Measurements from ENCODE around the gene EWSR1.

Gene EWSR1

DNA sequence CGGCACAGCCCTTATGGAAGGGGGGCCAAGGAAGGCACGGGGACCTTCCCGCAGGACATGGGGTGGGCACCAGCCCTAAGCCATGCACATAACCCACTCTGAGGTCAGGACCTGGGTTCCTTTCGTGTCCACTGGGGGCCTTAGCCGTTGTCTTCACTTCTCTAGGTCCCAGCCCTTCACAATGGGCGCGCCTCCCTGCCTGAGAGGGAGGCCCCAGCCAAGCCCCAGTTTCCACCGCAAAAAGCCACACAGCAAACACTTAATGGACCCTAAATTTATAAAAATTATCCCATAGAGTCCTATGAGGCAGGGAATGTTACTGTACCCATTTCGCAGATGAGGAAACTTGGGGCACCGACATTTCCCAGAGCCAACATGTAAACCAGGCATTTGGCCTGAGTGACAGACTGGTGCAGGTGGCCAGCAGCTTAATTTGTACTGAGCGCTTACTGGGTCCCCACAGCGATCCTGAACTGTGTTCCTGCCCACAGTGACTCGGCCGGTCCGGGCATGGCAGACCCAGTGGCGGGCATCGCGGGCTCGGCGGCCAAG lies 39.6 kb downstream of the EWSR1 start:
- DNase-seq: no peak

DNA sequence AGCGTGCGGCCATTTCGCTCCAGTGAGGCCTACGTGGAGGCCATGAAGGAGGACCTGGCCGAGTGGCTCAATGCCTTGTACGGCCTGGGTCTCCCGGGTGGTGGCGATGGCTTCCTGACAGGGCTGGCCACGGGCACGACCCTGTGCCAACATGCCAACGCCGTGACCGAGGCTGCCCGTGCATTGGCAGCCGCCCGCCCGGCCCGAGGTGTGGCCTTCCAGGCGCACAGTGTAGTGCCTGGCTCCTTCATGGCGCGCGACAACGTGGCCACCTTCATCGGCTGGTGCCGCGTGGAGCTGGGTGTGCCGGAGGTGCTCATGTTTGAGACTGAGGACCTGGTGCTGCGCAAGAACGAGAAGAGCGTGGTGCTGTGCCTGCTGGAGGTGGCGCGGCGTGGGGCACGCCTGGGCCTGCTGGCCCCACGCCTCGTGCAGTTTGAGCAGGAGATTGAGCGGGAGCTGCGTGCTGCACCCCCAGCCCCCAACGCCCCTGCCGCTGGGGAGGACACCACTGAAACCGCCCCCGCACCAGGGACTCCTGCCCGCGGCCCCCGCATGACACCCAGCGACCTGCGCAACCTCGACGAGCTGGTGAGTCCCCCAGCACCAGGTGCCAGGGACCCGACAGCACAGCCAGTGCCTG lies 40.2 kb downstream of the EWSR1 start:
- DNase-seq: no peak

DNA sequence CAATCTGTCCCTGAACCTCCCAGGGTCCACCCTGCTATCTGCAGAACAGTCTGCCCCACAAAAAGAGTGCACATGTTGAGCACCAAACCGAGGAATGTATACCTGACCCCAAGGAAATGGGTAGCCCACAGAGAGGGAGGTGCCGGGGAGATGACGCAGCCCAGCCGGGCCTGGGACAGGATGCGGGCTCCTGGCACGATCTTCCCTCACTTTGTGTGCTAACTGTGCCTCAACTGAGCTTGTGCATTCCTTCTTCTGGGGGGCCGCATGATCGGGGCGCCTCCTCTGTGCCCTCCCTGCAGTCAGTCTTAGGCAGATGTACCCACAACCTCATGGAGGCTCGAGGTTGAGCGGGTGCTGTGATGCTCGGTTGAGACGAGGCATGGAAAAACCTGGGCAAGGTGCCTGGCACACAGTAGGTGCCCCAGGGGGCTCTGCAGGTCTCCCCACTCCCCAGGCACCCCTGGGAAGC lies 40.8 kb downstream of the EWSR1 start:
- no peak for DNase-seq

DNA sequence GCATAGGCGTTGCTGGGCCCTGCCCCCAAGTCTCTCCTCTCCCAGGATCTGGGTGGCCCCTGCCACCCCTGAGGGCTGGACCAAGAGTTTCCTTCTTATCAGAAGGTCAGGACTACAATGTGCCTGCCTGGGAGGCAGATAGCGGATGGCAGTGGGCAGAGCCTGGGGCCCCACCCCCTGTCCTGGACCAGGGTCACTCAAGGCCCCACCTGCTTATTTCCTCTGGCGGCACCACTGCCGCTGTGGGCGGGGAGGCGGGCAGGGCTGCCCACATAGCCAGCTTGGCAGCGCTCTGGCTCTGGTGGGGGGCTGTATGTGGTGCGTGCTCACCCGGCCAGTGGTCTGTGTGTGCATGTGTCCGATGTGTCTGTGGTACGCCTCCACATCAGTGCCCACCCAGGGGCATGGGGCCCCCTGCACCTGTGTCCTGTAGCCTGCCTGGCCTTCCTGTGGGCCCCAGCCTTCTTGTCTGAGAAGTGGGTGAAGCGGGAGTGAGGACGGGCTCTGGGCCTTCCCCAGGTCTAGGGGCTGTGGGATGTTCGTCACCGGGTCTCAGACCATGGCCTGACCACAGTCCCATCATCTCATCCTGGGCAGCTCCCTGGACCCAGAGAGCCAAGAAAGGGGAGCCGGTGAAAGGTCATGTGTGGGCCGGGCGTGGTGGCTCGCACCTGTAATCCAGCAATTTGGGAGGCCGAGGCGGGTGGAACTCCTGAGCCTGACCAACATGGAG lies 41.4 kb downstream of the EWSR1 start:
- DNase-seq: no peak

DNA sequence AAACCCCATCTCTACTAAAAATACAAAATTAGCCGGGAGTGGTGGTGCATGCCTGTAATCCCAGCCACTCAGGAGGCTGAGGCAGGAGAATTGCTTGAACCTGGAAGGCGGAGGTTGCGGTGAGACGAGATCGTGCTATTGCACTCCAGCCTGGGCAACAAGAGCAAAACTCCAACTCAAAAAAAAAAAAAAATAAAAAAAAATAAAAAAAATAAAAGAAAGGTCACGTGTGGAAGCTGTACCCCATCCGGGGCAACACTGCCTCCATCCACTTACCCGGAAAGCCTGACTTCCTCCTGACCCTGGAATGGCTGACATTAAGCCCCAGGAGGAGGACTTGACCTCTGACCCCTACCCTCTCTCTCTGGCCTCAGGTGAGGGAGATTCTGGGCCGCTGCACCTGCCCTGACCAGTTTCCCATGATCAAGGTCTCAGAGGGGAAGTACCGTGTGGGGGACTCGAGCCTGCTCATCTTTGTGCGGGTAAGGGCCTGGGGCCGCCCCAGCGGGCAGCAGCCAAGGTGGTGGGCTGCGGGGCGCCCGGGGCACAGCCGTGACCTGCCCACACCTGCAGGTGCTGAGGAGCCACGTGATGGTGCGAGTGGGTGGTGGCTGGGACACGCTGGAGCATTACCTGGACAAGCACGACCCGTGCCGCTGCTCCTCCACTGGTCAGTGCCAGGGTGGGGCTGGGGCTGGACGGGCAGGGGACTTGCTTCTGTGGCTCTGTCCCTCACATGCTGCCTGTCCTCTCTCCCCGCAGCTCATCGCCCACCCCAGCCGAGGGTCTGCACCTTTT lies 42.2 kb downstream of the EWSR1 start:
- DNase-seq: no peak

DNA sequence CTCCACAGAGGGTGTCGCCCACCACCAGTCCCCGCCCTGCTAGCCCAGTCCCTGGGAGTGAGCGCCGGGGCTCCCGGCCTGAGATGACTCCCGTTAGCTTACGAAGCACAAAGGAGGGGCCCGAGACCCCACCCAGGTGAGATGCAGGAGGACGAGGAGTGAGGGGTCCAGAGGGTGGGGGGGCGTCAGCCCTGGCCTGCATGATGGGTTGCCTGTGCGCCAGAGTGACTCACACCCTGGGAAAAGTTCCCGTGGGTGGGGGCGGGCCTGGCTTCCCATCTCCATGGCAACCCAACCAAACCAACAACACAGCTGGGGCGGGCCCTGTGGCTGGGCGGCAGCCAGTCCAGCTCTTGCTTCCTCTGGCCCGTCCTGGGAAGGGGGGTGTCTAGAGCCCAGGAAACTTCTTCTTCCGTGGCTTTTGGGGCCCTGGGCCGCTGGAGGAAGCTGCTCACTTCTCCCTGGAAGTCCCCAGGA lies 42.8 kb downstream of the EWSR1 start:
- DNase-seq: peak; percentile 49

DNA sequence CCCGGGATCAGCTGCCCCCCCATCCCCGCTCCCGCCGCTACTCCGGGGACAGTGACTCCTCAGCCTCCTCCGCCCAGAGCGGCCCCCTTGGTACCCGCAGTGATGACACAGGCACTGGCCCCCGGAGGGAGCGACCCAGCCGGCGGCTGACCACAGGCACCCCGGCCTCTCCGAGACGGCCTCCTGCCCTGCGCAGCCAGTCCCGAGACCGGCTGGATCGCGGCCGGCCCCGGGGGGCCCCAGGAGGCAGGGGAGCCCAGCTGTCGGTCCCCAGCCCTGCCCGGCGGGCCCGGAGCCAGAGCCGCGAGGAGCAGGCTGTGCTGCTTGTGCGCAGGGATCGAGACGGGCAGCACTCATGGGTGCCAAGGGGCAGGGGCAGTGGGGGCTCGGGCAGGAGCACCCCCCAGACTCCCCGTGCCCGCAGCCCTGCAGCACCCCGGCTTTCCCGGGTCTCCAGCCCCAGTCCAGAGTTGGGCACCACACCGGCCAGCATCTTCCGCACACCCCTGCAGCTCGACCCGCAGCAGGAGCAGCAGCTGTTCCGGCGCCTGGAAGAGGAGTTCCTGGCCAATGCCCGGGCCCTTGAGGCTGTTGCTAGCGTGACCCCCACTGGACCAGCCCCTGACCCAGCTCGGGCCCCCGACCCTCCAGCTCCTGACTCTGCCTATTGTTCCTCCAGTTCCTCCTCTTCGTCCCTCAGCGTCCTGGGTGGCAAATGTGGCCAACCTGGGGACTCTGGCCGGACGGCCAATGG lies 43.6 kb downstream of the EWSR1 start:
- DNase-seq: no peak

DNA sequence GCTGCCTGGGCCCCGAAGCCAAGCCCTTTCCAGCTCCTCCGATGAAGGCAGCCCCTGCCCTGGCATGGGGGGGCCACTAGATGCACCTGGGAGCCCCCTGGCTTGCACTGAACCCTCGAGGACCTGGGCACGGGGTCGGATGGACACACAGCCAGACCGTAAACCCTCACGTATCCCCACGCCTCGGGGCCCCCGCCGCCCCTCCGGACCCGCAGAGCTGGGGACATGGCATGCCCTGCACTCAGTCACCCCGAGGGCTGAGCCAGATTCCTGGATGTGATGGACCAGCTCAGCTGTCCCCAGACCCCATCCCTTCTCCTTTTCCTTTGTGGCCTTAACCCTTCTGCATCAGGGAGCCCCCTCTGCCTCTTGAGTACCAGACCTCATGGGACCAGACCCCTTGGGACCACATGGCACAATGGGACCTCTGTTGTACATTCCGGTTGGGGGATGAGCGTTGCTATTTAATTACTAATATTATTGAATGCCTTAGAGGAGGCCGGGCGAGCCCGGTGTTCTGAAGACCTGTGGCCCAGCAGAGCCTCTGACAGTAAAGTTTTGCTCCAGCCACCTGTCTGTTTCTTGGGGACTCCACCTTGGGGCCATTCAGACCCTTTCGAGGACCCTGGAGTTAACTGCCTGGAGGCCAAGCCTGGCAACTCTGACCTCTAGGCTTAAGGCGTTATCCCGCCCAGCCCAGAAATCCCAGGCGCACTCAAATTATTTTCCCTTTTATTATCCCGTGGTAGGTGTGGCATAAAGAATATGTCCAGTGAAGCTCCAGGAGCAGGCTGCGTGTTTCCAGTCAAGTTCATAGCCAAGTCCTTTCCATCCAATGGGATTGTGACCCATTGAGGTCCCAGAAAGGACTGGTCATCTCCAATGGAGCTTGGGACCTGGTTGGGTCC lies 44.4 kb downstream of the EWSR1 start:
- DNase-seq: no peak

DNA sequence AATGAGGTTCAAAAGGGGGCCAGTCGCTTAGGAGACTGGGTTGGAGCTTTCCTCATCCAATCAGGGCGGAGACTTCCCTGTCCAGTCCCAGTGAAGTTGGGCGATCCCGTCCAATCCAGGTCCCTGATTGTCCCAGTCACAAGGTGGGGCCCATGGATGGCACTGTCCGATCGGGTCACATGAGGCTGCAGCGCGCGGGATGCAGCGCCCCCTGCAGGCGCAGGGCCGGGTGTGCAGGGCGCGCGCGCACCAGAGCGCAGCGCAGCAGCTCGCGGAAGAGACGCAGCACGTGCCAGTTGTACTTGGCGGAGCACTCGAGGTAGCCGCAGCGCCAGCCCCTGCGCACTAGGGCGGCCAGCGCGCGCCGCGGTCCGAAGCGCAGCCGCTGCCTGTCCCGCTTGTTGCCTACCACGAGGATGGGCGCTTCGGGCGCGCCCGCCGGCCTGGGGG lies 45.1 kb downstream of the EWSR1 start:
- DNase-seq: no peak

DNA sequence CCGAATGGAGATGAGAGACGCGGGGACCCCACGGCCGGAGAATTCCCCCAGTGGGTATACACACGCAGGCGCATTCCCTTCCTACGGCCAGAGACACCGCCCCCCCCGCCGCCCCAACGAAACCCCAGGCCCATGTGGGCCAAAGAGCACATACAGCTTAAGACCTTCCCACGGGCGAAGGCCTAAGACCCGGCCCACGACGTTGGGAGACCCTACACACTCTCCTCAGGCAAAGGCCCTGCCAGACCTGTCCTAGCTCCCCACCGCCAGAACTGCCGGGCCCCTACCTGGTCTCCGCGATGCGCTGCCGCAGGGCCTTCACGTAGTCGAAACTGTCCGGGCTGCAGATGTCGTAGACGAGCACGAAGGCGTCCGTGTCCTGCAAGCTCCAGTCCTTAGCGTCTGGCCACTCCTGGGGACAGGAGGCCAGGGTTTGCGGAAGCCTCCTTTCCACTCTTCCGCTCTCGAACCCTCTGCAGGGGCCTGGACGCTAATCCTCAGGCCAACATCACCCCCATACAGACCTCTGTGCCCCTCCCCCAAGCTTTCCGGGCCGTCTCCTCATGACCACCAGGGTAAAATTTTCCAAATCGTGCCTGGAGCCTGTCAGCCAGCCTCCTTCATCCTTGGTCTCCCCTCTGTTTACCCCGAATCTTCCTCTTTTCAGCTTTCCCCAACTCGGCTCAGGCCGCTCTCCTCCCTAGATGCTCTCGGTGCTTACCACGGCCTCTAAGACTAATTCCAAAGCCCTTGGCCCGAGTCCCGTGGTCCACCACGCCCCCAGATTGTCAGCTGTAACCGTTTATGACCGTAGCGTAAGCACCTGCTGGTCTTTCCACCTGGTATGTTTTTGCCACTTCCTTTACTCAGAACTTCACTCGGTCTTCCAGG lies 45.8 kb downstream of the EWSR1 start:
- DNase-seq: no peak

DNA sequence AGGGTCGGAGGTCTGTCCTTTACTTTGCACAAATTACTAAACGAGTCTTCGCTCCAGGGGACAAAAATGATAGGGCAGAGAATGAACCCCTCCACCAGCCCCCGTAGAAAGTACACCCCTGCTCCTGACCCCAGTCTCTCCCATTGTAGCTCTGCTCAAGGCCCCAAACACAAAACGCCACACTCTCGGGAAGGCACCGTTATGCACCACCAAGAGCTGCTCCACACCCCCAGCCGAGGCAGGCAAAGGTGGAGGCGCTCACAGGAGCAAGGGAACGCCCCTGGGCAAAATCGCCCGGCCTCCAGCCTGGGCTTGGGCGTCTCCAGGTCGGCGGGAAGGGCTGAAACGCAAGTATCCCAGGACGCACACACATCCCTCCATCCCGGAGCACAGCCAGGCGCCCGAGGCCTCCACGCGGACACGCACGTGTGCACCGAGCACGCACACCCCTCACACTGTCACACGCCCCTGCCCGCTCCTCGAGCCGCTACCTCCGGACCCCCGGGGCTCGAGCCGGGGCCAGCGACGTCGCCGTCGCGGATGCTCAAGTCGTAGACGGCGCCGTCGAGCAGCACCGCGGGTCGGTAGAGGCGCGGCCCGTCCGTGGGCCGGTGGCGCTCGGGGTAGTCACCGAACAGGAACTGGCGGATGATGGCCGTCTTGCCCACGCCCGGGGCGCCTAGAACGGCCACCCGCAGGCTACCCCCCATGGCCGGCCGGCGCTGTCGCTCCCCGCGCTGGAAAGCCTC lies 46.6 kb downstream of the EWSR1 start:
- DNase-seq: no peak

DNA sequence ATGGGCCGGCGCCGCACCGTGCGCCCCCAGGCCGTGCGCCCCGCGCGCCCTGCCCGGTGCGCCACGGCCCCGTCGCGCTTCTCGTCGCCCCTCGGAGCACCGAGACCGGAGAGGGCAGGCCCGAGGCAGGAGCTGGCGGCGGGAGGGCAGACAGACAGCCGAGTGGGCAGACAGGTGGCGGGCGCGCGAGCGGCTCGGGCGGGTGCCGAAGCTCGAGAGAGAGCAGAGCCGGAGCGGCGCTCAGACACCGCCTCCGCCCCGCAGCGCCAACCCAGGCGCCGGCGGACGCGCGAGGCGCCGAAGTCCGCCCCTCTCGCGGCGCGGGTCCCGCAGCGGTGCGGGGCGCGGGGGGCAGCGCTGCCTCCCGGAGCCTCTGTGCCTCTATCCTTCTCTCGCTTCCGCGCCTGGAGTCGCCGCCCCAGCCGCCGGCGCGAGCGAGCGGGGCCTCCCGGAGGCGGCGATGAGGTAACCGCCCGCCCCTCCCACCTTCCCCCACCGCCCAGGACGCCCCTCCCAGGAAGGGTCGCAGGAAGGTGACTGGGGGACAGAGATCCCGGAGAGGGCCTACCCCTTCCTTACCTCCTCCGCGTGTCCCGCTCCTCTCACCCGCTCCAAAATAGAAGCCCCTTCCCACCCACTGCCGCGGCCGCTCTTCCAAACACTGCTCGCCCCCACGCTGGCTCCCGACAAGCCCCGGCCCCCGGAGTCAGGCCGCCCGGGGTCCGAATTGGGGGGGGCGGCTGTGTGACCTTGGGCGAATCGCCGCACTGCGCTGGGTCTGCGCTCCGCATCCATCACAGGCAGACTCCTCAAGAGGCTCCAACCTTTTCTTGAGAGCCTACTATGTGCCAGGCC lies 47.4 kb downstream of the EWSR1 start, which contains the start of gene RASL10A:
TSS of gene RASL10A (minus strand) at position 412 of the 855 bp plus-strand sequence. CDS start 451 bp downstream, outside the sequence.
- no peak for DNase-seq

DNA sequence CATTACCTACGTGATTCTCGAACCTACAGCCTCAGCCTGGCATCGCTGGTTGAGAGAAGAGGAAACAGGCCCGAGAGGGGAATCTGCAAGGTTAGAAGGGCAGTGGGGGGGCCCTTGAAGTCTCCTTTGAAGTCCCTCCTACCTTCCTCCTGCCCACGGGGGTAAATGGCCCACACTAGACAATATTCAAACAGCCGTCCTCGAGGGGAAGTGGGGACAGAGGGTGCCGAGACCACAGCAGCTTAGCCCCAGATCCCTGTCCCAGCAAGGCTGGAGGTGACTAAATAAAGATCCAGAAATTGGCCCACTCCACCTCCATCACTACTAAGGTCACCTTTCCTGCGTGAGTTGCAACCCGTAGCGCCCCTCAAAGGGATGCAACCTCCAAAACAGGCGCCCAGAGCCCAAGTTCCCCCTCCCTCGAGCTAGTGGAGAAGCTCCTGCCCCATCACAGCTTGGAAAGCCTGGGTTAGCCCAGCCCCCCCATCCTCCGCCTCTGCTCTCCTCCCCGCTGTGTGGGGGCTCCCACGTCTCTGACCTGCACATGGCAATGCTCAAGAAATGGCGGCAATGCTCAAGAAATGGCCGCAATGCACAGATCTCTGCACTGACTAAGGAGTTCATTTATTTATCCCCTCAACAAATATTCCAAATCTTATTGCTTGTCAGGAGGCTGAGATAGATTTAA lies 48.2 kb downstream of the EWSR1 start:
- DNase-seq: no peak

DNA sequence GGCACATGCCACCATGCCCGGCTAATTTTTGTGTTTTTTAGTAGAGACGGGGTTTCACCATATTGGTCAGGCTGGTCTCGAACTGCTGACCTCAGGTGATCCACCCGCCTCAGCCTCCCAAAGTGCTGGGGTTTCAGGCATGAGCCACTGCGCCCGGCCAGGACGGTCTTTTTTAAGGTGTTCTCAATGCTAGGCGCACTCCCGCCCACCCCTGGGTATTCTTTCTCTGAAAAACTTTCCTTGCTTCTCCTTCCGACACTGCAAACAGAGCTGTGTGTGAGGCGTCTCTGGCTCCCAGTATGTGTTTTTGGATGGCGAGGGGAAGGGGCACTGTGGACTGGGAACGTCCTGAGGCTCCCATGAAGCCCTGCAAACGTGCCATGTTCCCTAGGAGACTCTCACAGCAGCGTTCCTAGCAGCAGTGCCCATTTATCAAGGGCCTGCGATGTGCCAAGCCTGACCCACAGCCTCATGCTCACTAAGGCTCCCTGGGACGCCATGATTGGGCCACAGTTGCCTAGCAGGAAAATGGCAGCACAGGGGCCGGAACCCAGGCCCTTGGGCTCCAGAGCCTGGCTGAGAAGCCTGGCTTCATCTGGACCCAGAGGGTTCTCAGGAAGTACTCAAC lies 49.9 kb downstream of the EWSR1 start:
- DNase-seq: no peak

DNA sequence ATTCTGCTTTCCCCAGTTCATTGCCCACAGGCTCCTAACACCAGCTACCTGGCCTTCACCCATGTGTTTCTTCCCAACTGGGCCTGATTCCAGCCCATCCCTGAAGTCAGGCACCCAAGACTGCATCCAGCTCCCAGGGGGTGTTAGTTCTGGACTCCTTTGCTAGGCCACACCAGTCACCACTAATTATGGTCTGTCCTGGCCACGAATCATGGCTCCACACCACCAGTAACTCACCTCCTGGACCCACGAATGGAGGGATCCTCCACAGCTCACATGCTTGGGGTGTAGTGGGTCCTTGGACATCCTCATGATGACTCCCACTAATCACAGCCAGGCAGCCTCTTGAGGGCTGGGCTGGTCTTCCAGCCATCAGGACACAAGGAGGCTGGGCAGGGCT lies 51.0 kb downstream of the EWSR1 start:
- no peak for DNase-seq

DNA sequence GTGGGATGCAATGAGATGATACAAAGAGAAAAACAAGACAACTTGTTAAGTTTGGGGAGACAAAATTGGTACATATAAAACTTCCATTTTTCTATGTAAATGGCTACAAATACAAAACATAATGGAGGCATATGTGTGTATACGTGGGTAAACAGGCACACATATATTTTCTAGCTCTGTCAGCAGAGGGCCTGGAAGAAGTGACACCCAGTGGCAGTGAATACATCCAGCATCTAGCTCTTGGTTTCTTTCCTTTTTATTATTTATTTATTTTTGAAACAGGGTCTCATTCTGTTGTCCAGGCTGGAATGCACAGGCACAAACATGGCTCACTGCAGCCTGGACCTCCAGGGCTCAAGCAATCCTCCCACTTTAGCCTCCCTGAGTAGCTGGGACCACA lies 52.5 kb downstream of the EWSR1 start:
- peak; percentile 58 for DNase-seq

DNA sequence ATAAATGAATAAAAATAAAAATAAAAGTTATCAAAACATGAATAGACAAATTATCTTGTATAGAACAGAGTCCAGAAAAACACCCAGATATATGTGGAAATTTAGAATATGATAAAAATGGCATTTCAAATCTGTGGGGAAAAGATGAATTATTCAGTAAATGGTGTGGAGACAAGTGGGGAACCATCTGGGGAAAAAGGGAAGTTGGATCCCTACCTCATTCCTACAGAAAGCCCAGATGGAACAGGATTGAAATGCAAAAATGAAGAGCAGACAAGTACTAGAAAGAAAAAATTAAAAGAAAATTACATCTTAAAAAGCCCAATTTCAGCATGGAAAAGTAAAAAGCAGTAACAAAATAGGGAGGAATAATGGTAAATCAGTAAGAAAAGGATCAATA lies 55.6 kb downstream of the EWSR1 start:
- no peak for DNase-seq
